CD4-positive, alpha-beta T cell treated with Interleukin-6 for 4 hours (primary cell): ENCODE results near the gene EML1.

Experiments
- DNase-seq: peaks from one replicate; pipeline ENCODE4 v3.0.0-alpha.2; 2020; ENCODE audit warnings: mixed read lengths

EML1 gene

GRCh38 chr14:99793213-99794150 is at the start of gene EML1:
EML1 (plus strand) TSS chr14:99793413; CDS start chr14:99793477, 64 bp downstream.
- peak; percentile 84 for DNase-seq

- no peak for DNase-seq
Observed at GRCh38 chr14:99744199-99744872, 48.9 kb upstream of the EML1 start.

- DNase-seq = no peak
Observed at GRCh38 chr14:99744873-99745224, 48.4 kb upstream of the EML1 start.

- no peak for DNase-seq
Observed at GRCh38 chr14:99745307-99745951, 47.8 kb upstream of the EML1 start.

- DNase-seq = no peak
Observed at GRCh38 chr14:99747167-99747566, 46.0 kb upstream of the EML1 start.

- DNase-seq = no peak
Observed at GRCh38 chr14:99747582-99748330, 45.5 kb upstream of the EML1 start.

GRCh38 chr14:99748529-99748928 is 44.7 kb upstream of the EML1 start:
- DNase-seq = no peak

- no peak for DNase-seq
Observed at GRCh38 chr14:99749142-99749541, 44.1 kb upstream of the EML1 start.

- no peak for DNase-seq
Observed at GRCh38 chr14:99749763-99750715, 43.2 kb upstream of the EML1 start.

GRCh38 chr14:99750746-99751450 is 42.3 kb upstream of the EML1 start:
- no peak for DNase-seq

- DNase-seq = no peak
Observed at GRCh38 chr14:99751539-99752485, 41.4 kb upstream of the EML1 start.

- DNase-seq = no peak
Observed at GRCh38 chr14:99752486-99753121, 40.6 kb upstream of the EML1 start.

- DNase-seq = no peak
Observed at GRCh38 chr14:99753225-99754140, 39.7 kb upstream of the EML1 start.

- no peak for DNase-seq
Observed at GRCh38 chr14:99754141-99755067, 38.8 kb upstream of the EML1 start.

GRCh38 chr14:99755068-99755405 is 38.2 kb upstream of the EML1 start:
- DNase-seq = no peak

GRCh38 chr14:99755629-99756603 is 37.3 kb upstream of the EML1 start:
- no peak for DNase-seq
